Naive thymus-derived CD4-positive, alpha-beta T cell (primary cell): ENCODE results near the gene DGUOK. TPM values are rescaled to one million over a fixed set of nuclear protein-coding genes. Genes with fewer than 3 reads are reported as not detected.

Source experiments
- ATAC-seq: fragments of 150-1000 bp; cut with Tn5 transposase; 2 replicates; pipeline ENCODE4 v1.10.0; 2021; ENCODE audit warnings: mild to moderate bottlenecking, moderate library complexity
- CTCF ChIA-PET: fragments of 350-600 bp; sonication (Branson Sonifier 250); formaldehyde crosslinking; loops from one replicate; lab custom pipeline; 2021; ENCODE audit warnings: antibody characterized with exemption; lab: Charles Lee
- POLR2A ChIA-PET: fragments of 350-600 bp; sonication (Branson Sonifier 250); formaldehyde crosslinking; loops from one replicate; lab custom pipeline; 2021; ENCODE audit warnings: antibody characterized with exemption, inconsistent platforms; lab: Charles Lee
- DNase-seq, 9 donors: peaks; one replicate each; pipeline versions ENCODE4 v3.0.0 to v3.0.0-alpha.2; 2020 to 2022; ENCODE audit warnings: mixed read lengths in 1 of 9
- H3K27ac ChIP-seq: one replicate; pipeline ENCODE4 v1.7.0; 2013; ENCODE audit warnings: mild to moderate bottlenecking, low read depth, low read length, moderate library complexity
- H3K27me3 ChIP-seq, 2 donors: one replicate each; pipeline ENCODE4 v1.7.0; 2013; ENCODE audit warnings: low read length in 2 of 2, mild to moderate bottlenecking in 2 of 2, moderate library complexity in 2 of 2; ENCODE audit not compliant: control insufficient read depth in 2 of 2, insufficient read depth in 2 of 2
- H3K36me3 ChIP-seq, 3 experiments: 1 replicate in 2 of 3; 2 replicates in 1 of 3; pipeline ENCODE4 v1.7.0; 2013; ENCODE audit warnings: low read length in 3 of 3, mild to moderate bottlenecking in 3 of 3, moderate library complexity in 1 of 3; ENCODE audit not compliant: insufficient read depth in 3 of 3, control insufficient read depth in 2 of 3
- H3K4me1 ChIP-seq, 2 donors: one replicate each; pipeline ENCODE4 v1.7.0; 2013; ENCODE audit warnings: low read length in 2 of 2, mild to moderate bottlenecking in 2 of 2, moderate library complexity in 1 of 2; ENCODE audit not compliant: control insufficient read depth in 2 of 2, insufficient read depth in 2 of 2
- H3K4me3 ChIP-seq: 2 replicates; pipeline ENCODE4 v1.7.0; 2013; ENCODE audit warnings: mild to moderate bottlenecking, low read length
- H3K9me3 ChIP-seq, 3 experiments: 1 replicate in 2 of 3; 2 replicates in 1 of 3; pipeline ENCODE4 v1.7.0; 2013; ENCODE audit warnings: low read length in 3 of 3; ENCODE audit not compliant: control insufficient read depth in 2 of 3
- H3K27ac Mint-ChIP-seq, 9 donors: one replicate each; pipeline ENCODE4 v1.8.0; 2020 to 2022; ENCODE audit warnings: mixed read lengths in 9 of 9, mild to moderate bottlenecking in 8 of 9, moderate library complexity in 5 of 9, inconsistent platforms in 2 of 9
- H3K27me3 Mint-ChIP-seq, 5 donors: one replicate each; pipeline ENCODE4 v1.8.0; 2021 to 2022; ENCODE audit warnings: mixed read lengths in 5 of 5, mild to moderate bottlenecking in 1 of 5
- H3K36me3 Mint-ChIP-seq, 5 donors: one replicate each; pipeline ENCODE4 v1.8.0; 2020 to 2022; ENCODE audit warnings: mixed read lengths in 5 of 5, mild to moderate bottlenecking in 3 of 5, inconsistent platforms in 1 of 5
- H3K4me1 Mint-ChIP-seq, 7 donors: one replicate each; pipeline ENCODE4 v1.8.0; 2020 to 2022; ENCODE audit warnings: mixed read lengths in 7 of 7, mild to moderate bottlenecking in 3 of 7, inconsistent platforms in 1 of 7
- H3K4me3 Mint-ChIP-seq, 10 donors: one replicate each; pipeline ENCODE4 v1.8.0; 2020 to 2022; ENCODE audit warnings: mild to moderate bottlenecking in 10 of 10, mixed read lengths in 10 of 10, moderate library complexity in 6 of 10, inconsistent platforms in 2 of 10
- H3K9me3 Mint-ChIP-seq, 11 donors: one replicate each; pipeline ENCODE4 v1.8.0; 2020 to 2022; ENCODE audit warnings: mixed read lengths in 11 of 11, mild to moderate bottlenecking in 4 of 11, inconsistent platforms in 1 of 11, moderate library complexity in 1 of 11
- intact Hi-C, 2 donors: fragments of 100-400 bp; cut with micrococcal nuclease; formaldehyde crosslinking; loops; one replicate each; pipeline ENCODE4 v1.15.1; 2023
- polyA plus RNA-seq, 2 donors: library from polyadenylated mRNA; unstranded; fragments of 300-500 nt; fragmentation: Illumina TruSeq; gene quantifications; one replicate each; pipeline ENCODE4 v1.2.3, GENCODE V29; 2021
- total RNA-seq, 6 experiments: library from RNA in 5 of 6; stranded (reverse) in 5 of 6; gene quantifications; 1 replicate in 5 of 6; 2 replicates in 1 of 6; pipeline ENCODE4 v1.2.3 and lab custom pipeline; 2021 to 2026

Gene DGUOK
- total and polyA plus RNA-seq, 7 experiments from 2014 or later = 43.1 to 220 (median 69.4) TPM

GRCh38 chr2:73913414-73914054, 13.1 kb upstream of the DGUOK start:
- CTCF ChIA-PET = no interaction called here
- Histone ChIP-seq H3K36me3 (no peaks in the 10 kb centered on the region), H3K9me3 (no peaks in the 10 kb centered on the region), H3K4me1 (no peaks in the 10 kb centered on the region), H3K27me3 (no peaks in the 10 kb centered on the region), H3K27ac (no peak overlapping the region), H3K4me3 (no peak overlapping the region)
- Mint-ChIP-seq H3K4me1 (peaks cover 0 to 6% (median 0%) of the 10 kb centered on the region in 7 donors), H3K4me3 (no peak overlapping the region), H3K27me3 (no peaks in the 10 kb centered on the region), H3K27ac (no peak overlapping the region), H3K36me3 (no peaks in the 10 kb centered on the region), H3K9me3 (no peaks in the 10 kb centered on the region)
- intact Hi-C loops = no loop called here
- ATAC-seq (no peak), DNase-seq (no peak)
- POLR2A ChIA-PET = no interaction called here

- no peak overlapping the region for H3K27ac ChIP-seq
- no peaks in the 10 kb centered on the region for H3K9me3 ChIP-seq
- no peaks in the 10 kb centered on the region for H3K27me3 ChIP-seq
- ChIA-PET POLR2A (no interaction called here), CTCF (no interaction called here)
- Mint-ChIP-seq H3K36me3 (no peaks in the 10 kb centered on the region), H3K27ac (peak overlapping the region in 1 of 9 donors; percentile 31), H3K27me3 (no peaks in the 10 kb centered on the region), H3K4me3 (no peak overlapping the region), H3K4me1 (peaks cover 0 to 6% (median 0%) of the 10 kb centered on the region in 7 donors), H3K9me3 (no peaks in the 10 kb centered on the region)
- no peaks in the 10 kb centered on the region for H3K36me3 ChIP-seq
- intact Hi-C loops = no loop called here
- no peak overlapping the region for H3K4me3 ChIP-seq
- no peak for ATAC-seq
- H3K4me1 ChIP-seq = no peaks in the 10 kb centered on the region
- no peak for DNase-seq
These were observed 12.0 kb upstream of the DGUOK start for GRCh38 chr2:73914667-73915066.

- DNase-seq = no peak
- peaks cover 0 to 6% (median 0%) of the 10 kb centered on the region in 7 donors for H3K4me1 Mint-ChIP-seq
- Histone ChIP-seq H3K36me3 (no peaks in the 10 kb centered on the region), H3K27me3 (no peaks in the 10 kb centered on the region), H3K27ac (no peak overlapping the region), H3K9me3 (no peaks in the 10 kb centered on the region), H3K4me3 (no peak overlapping the region), H3K4me1 (no peaks in the 10 kb centered on the region)
- ATAC-seq = no peak
- ChIA-PET POLR2A (no interaction called here), CTCF (no interaction called here)
- no peaks in the 10 kb centered on the region for H3K36me3 Mint-ChIP-seq
- H3K4me3 Mint-ChIP-seq = no peak overlapping the region
- H3K27ac Mint-ChIP-seq = no peak overlapping the region
- H3K9me3 Mint-ChIP-seq = no peaks in the 10 kb centered on the region
- intact Hi-C loops = no loop called here
- H3K27me3 Mint-ChIP-seq = no peaks in the 10 kb centered on the region
These were observed 11.2 kb upstream of the DGUOK start for GRCh38 chr2:73915437-73915993.

- ChIA-PET POLR2A (no interaction called here), CTCF (no interaction called here)
- Mint-ChIP-seq H3K27me3 (no peaks in the 10 kb centered on the region), H3K4me1 (peaks cover 0 to 9% (median 0%) of the 10 kb centered on the region in 7 donors), H3K27ac (no peak overlapping the region), H3K4me3 (no peak overlapping the region), H3K9me3 (no peaks in the 10 kb centered on the region), H3K36me3 (no peaks in the 10 kb centered on the region)
- no peaks in the 10 kb centered on the region for H3K27me3 ChIP-seq
- H3K9me3 ChIP-seq = no peaks in the 10 kb centered on the region
- H3K4me1 ChIP-seq = no peaks in the 10 kb centered on the region
- H3K36me3 ChIP-seq = no peaks in the 10 kb centered on the region
- no peak overlapping the region for H3K27ac ChIP-seq
- DNase-seq (no peak), ATAC-seq (no peak)
- no peak overlapping the region for H3K4me3 ChIP-seq
- intact Hi-C loops = no loop called here
These were observed 10.0 kb upstream of the DGUOK start for GRCh38 chr2:73916666-73917065.

- Histone ChIP-seq H3K36me3 (no peaks in the 10 kb centered on the region), H3K9me3 (no peaks in the 10 kb centered on the region), H3K27ac (no peak overlapping the region), H3K4me3 (no peak overlapping the region), H3K4me1 (no peaks in the 10 kb centered on the region), H3K27me3 (no peaks in the 10 kb centered on the region)
- Mint-ChIP-seq H3K4me1 (peaks cover 0 to 9% (median 0%) of the 10 kb centered on the region in 7 donors), H3K4me3 (no peak overlapping the region), H3K9me3 (no peaks in the 10 kb centered on the region), H3K27me3 (no peaks in the 10 kb centered on the region), H3K36me3 (no peaks in the 10 kb centered on the region), H3K27ac (no peak overlapping the region)
- ChIA-PET CTCF (no interaction called here), POLR2A (no interaction called here)
- intact Hi-C loops = no loop called here
- ATAC-seq (no peak), DNase-seq (no peak)
These were observed 9.4 kb upstream of the DGUOK start for GRCh38 chr2:73917296-73917695.

GRCh38 chr2:73917696-73918207, 8.9 kb upstream of the DGUOK start:
- no peaks in the 10 kb centered on the region for H3K9me3 Mint-ChIP-seq
- Histone ChIP-seq H3K36me3 (no peaks in the 10 kb centered on the region), H3K4me1 (no peaks in the 10 kb centered on the region), H3K4me3 (no peak overlapping the region), H3K9me3 (no peaks in the 10 kb centered on the region), H3K27ac (no peak overlapping the region), H3K27me3 (no peaks in the 10 kb centered on the region)
- H3K27ac Mint-ChIP-seq = no peak overlapping the region
- ChIA-PET POLR2A (interaction anchor here (1.2 kb wide), 1 partner anchor 261 kb away, joined by 3 read pairs; the partner anchor contains the start of gene MOB1A), CTCF (no interaction called here)
- H3K36me3 Mint-ChIP-seq = no peaks in the 10 kb centered on the region
- ATAC-seq = no peak
- H3K4me1 Mint-ChIP-seq = peaks cover 0 to 11% (median 0%) of the 10 kb centered on the region in 7 donors
- DNase-seq = no peak
- intact Hi-C loops = no loop called here
- no peaks in the 10 kb centered on the region for H3K27me3 Mint-ChIP-seq
- no peak overlapping the region for H3K4me3 Mint-ChIP-seq

GRCh38 chr2:73918856-73919255, 7.8 kb upstream of the DGUOK start:
- no peaks in the 10 kb centered on the region for H3K27me3 Mint-ChIP-seq
- no peak for DNase-seq
- H3K36me3 Mint-ChIP-seq = no peaks in the 10 kb centered on the region
- Histone ChIP-seq H3K27ac (no peak overlapping the region), H3K4me1 (no peaks in the 10 kb centered on the region), H3K4me3 (no peak overlapping the region), H3K27me3 (no peaks in the 10 kb centered on the region), H3K36me3 (no peaks in the 10 kb centered on the region), H3K9me3 (no peaks in the 10 kb centered on the region)
- no peaks in the 10 kb centered on the region for H3K9me3 Mint-ChIP-seq
- peaks cover 0 to 20% (median 0%) of the 10 kb centered on the region in 7 donors for H3K4me1 Mint-ChIP-seq
- CTCF ChIA-PET = interaction anchor here (1.0 kb wide), 1 partner anchor 8 kb away, joined by 4 read pairs; no protein-coding TSS in a partner anchor
- POLR2A ChIA-PET = interaction anchor here (1.2 kb wide), 1 partner anchor 260 kb away, joined by 3 read pairs; the partner anchor contains the start of gene MOB1A
- no peak overlapping the region for H3K4me3 Mint-ChIP-seq
- H3K27ac Mint-ChIP-seq = no peak overlapping the region
- ATAC-seq = no peak
- intact Hi-C loops = no loop called here
